ENCODE data around the gene APCDD1L.

DNA sequence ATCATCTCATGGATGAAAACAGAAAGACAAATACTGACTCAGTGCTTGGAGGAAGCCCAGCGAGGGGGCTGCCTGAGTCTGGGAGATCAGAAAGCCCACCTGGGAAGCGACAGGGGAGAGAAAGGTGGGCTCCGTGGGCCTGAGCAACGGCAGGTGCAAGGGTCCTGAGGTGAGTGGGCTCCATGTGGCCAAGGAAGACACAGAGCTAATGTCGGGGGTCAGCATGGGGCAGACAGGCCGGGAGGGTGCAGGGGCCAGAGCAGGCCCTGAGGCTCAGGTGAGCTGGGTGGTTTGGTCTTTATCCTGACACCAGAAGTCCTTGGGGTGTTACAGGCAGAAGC, 18.8 kb downstream of the APCDD1L start:
- TF ChIP-seq, protein P1, sequence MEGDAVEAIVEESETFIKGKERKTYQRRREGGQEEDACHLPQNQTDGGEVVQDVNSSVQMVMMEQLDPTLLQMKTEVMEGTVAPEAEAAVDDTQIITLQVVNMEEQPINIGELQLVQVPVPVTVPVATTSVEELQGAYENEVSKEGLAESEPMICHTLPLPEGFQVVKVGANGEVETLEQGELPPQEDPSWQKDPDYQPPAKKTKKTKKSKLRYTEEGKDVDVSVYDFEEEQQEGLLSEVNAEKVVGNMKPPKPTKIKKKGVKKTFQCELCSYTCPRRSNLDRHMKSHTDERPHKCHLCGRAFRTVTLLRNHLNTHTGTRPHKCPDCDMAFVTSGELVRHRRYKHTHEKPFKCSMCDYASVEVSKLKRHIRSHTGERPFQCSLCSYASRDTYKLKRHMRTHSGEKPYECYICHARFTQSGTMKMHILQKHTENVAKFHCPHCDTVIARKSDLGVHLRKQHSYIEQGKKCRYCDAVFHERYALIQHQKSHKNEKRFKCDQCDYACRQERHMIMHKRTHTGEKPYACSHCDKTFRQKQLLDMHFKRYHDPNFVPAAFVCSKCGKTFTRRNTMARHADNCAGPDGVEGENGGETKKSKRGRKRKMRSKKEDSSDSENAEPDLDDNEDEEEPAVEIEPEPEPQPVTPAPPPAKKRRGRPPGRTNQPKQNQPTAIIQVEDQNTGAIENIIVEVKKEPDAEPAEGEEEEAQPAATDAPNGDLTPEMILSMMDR (IDR thresholded peaks at IDR 0.05) = no peak
- TF ChIP-seq POLR2AphosphoS5 (IDR thresholded peaks at IDR 0.05) = no peak
- TF ChIP-seq POLR2A (IDR thresholded peaks at IDR 0.05; ENCODE audit: low read depth) = no peak
